ENCODE data around the gene AKIP1. TPM values are rescaled to one million over a fixed set of nuclear protein-coding genes. Genes with fewer than 3 reads are reported as not detected.
"Not testable (repeated sequence)": the region's sequence is repeated elsewhere in the genome, so short reads cannot be mapped to it uniquely, and the experiment has no call there.

The AKIP1 gene
- polyA plus RNA-seq, 12 donors = 18.4 to 26.5 (median 22.8) TPM; not detected in 1

- no peak for DNase-seq
These were observed 351 bp upstream of the AKIP1 start for GRCh38 chr11:8910649-8911026.

GRCh38 chr11:8913961-8914660 lies 3.1 kb downstream of the AKIP1 start:
- no peak for DNase-seq

GRCh38 chr11:8914661-8915018 lies 3.7 kb downstream of the AKIP1 start:
- no peak for DNase-seq

GRCh38 chr11:8917157-8917825 lies 6.3 kb downstream of the AKIP1 start:
- DNase-seq = peak; percentile 74

- DNase-seq = no peak
These were observed 11.7 kb downstream of the AKIP1 start for GRCh38 chr11:8922691-8923090.

- DNase-seq = no peak
These were observed 14.7 kb downstream of the AKIP1 start for GRCh38 chr11:8925711-8926110.

GRCh38 chr11:8926236-8926635 lies 15.2 kb downstream of the AKIP1 start:
- no peak for DNase-seq

- DNase-seq = no peak
These were observed 16.2 kb downstream of the AKIP1 start for GRCh38 chr11:8927233-8927632.

- DNase-seq = no peak
These were observed 17.2 kb downstream of the AKIP1 start for GRCh38 chr11:8928205-8928604.

GRCh38 chr11:8928981-8929615 lies 18.1 kb downstream of the AKIP1 start:
- no peak for DNase-seq

GRCh38 chr11:8930456-8931175 lies 19.6 kb downstream of the AKIP1 start:
- DNase-seq = no peak

- DNase-seq = no peak
These were observed 21.7 kb downstream of the AKIP1 start, which contains the start of gene C11orf16 for GRCh38 chr11:8932564-8933180. TSS of gene C11orf16 (minus strand) at chr11:8932947. CDS start at chr11:8932308, 639 bp downstream.

GRCh38 chr11:8933931-8934330 lies 22.9 kb downstream of the AKIP1 start:
- no peak for DNase-seq

GRCh38 chr11:8934742-8935488 lies 23.9 kb downstream of the AKIP1 start:
- DNase-seq = no peak

- DNase-seq = not testable (repeated sequence)
These were observed 24.8 kb downstream of the AKIP1 start for GRCh38 chr11:8935789-8936188.

GRCh38 chr11:8937159-8937558 lies 26.2 kb downstream of the AKIP1 start:
- no peak for DNase-seq

- DNase-seq = no peak
These were observed 26.7 kb downstream of the AKIP1 start for GRCh38 chr11:8937659-8938058.

GRCh38 chr11:8941341-8942103 lies 30.5 kb downstream of the AKIP1 start:
- DNase-seq = no peak

GRCh38 chr11:8942518-8943066 lies 31.6 kb downstream of the AKIP1 start, which contains the start of gene ASCL3:
TSS of gene ASCL3 (minus strand) at chr11:8943016. CDS start at chr11:8938161, 4,855 bp downstream.
- DNase-seq = no peak
